KOPT-K1 (cell line): ENCODE data around the gene KPNA2.
A peak's percentile ranks its signal among the peaks of the same experiment; 100 is the strongest.
"Not testable (repeated sequence)": the region's sequence is repeated elsewhere in the genome, so short reads cannot be mapped to it uniquely, and the experiment has no call there.

Source experiments
- H3K27ac ChIP-seq: fragments of 200-600 bp; sonication (generic); 2 replicates; pipeline ENCODE4 v1.5.1; 2016; ENCODE audit warnings: antibody characterized with exemption, mild to moderate bottlenecking, low read depth, low read length; ENCODE audit not compliant: poor library complexity, severe bottlenecking
- H3K36me3 ChIP-seq: fragments of 200-600 bp; sonication (generic); 2 replicates; pipeline ENCODE4 v1.5.1; 2017; ENCODE audit warnings: antibody characterized with exemption, mild to moderate bottlenecking, low read length, moderate library complexity; ENCODE audit not compliant: insufficient read depth
- H3K9me3 ChIP-seq: fragments of 200-600 bp; sonication (generic); 2 replicates; pipeline ENCODE4 v1.5.1; 2017; ENCODE audit warnings: antibody characterized with exemption, low read length, mild to moderate bottlenecking; ENCODE audit not compliant: insufficient read depth, poor library complexity, severe bottlenecking

Gene KPNA2

DNA sequence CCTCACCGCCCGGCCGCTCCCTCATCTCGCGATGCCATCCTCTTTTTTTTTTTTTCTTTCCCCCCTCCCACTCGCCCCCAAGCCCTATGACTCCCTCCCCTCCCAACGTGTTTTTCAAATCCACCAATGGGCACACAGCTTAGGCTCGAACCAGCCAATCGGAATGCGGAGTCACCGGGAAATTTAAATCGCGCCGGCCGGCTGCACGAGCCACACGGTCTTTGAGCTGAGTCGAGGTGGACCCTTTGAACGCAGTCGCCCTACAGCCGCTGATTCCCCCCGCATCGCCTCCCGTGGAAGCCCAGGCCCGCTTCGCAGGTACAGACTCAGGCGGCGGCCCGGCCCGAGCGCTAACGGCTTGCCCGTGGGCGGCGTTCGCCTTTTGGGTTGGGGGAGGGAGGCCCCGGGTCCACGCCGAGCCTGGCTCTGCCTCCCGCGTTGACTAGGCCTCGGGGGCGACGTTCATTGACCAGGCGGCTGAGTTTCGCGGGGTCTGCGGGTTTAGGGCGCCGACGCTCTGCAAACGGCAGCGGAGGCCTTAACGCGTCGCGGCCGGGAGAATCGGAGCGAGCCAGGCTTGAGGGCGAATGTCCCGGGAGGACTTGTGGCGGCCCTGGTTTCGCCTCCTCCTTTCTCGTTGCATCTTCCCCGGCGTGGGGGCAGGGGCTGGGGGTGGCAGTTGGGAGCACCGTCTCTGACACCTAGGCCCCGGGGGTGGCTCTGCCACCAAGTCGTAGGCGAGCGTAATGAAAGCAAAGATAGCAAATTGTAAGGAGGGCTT is at the start of gene KPNA2:
Gene KPNA2, plus strand, starts transcription at position 213 of the 781 bp plus-strand sequence. CDS start 1,398 bp downstream, outside the sequence.
- Histone ChIP-seq H3K9me3 (no peaks in the 10 kb centered on the region), H3K36me3 (peaks cover 45% of the 10 kb centered on the region), H3K27ac (peak within 1 kb of the TSS; percentile 92)

DNA sequence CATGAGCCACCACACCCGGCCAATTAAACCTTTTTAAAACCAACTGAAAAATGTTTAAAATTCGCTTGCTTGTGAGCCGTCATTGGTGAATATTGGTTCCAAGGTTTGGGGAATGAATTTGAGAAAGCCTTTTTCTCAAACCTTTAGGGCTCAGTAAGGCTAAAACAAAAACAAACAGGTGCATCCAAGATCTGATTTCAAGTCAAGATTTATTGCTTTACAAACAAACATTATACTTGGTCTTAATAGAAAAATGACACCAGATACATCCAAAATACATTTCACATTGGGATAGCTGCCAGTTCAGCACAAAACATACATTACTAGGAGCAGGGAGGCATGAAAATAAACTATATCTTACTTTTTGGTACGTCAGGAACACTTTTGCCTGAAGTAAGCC is 44.6 kb upstream of the KPNA2 start:
- Histone ChIP-seq H3K36me3 (no peaks in the 10 kb centered on the region), H3K27ac (no peak overlapping the region)

DNA sequence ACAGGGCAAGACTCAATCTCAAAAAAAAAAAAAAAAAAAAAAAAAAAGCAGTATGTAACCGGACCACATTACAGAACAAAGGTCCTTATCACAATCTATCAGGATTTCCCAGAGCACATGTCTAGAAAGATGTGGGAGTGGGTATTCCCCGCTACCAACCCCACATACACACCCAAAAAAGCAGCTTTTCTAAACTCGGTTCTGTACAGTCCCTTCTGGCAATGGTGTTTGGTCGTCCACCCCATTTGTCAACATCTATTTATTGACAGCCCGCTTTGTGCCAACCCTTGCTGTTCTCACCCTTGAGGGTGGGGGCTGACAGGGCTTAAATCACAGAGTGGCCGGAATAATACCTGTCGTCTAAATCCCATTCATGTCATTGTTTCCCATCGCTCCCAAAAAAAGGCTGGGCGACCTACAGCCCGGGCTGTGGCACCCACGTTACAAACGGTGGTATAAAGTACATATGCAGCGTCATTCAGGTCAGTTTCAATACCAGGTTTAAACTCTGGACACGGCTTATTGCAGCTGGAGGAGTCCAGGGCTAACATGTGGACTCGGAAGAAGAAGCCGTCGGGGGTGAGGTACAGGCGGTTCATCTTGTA is 42.9 kb upstream of the KPNA2 start:
- no peaks in the 10 kb centered on the region for H3K9me3 ChIP-seq
- H3K27ac ChIP-seq: peak overlapping the region; percentile 31
- H3K36me3 ChIP-seq: no peaks in the 10 kb centered on the region

More for the DNA sequence above, 44.6 kb upstream of the KPNA2 start:
- no peaks in the 10 kb centered on the region for H3K9me3 ChIP-seq

GRCh38 chr17:67993153-67993997 is 42.2 kb upstream of the KPNA2 start:
- Histone ChIP-seq H3K27ac (peak overlapping the region; percentile 47), H3K9me3 (no peaks in the 10 kb centered on the region), H3K36me3 (no peaks in the 10 kb centered on the region)

GRCh38 chr17:67993998-67994361 is 41.6 kb upstream of the KPNA2 start:
- Histone ChIP-seq H3K27ac (peak overlapping the region; percentile 47), H3K9me3 (no peaks in the 10 kb centered on the region), H3K36me3 (no peaks in the 10 kb centered on the region)

DNA sequence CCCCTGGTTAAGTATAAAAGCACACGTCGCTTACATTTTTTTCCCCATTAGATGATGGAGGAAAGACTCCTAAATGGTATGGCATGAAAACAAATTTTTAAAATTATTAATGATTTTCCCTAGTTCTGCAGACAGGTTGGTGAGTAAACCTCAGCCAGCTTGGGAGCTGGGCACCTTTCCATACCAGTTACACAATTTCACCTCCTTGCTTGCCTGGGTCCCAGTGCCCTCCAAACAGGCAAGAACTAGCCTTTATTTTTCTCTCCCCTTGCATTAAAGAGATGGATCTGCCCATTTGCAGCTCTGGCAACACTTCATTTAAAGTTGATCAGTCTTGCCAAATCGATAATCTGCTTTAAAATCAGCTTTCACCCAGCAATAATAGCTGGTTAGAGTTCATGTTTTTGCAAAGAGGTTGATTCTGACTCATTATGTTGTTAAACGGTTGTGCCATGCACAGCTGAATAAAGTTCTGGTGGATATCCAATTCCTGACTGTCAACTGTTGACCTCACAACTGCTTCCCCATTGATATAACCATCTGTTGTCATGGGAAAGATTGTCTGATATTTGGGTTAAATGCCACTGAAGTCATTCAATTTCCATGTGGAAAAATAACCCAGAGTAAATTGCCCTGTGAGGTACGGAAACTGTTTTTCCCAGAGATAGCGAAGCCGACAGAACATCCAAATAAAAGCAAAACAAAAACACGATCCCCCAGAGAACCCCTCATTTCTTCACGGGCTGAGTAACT is 40.5 kb upstream of the KPNA2 start:
- Histone ChIP-seq H3K36me3 (no peaks in the 10 kb centered on the region), H3K27ac (no peak overlapping the region), H3K9me3 (no peaks in the 10 kb centered on the region)

DNA sequence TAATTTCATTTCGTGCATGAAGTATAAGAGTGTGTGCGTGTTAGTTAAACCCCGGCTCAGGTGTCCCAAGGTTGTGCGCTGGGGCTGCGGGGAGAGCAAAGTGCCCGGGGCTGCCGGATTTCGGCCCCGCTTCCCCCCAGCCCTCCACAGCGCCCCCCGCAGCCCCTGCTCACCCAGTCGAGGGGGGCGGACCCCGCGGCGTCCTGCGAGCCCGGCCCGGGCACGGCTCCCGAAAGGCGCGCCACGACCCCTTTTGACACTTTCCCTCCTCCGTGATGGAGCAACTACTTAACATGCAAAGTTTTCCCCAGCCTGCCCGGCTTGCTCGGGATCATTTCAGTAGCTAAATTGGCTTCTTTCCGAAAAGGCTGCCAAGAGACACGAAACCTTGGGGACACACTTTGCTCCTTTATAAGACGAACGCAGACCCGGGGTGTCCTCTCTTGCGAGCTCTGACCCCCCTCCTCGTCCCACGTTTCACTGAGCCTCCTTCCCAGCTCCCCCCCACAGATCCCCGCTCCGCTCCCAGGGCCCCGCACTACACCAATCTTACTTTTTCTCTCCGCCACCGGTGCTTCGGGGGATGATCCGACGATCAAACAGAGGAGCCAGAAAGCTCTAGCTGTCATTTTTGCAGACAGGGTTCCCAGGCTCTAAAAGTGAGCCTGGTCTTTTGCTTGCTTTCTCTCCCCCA is 39.8 kb upstream of the KPNA2 start:
- no peak overlapping the region for H3K27ac ChIP-seq
- H3K36me3 ChIP-seq: no peaks in the 10 kb centered on the region
- no peaks in the 10 kb centered on the region for H3K9me3 ChIP-seq

DNA sequence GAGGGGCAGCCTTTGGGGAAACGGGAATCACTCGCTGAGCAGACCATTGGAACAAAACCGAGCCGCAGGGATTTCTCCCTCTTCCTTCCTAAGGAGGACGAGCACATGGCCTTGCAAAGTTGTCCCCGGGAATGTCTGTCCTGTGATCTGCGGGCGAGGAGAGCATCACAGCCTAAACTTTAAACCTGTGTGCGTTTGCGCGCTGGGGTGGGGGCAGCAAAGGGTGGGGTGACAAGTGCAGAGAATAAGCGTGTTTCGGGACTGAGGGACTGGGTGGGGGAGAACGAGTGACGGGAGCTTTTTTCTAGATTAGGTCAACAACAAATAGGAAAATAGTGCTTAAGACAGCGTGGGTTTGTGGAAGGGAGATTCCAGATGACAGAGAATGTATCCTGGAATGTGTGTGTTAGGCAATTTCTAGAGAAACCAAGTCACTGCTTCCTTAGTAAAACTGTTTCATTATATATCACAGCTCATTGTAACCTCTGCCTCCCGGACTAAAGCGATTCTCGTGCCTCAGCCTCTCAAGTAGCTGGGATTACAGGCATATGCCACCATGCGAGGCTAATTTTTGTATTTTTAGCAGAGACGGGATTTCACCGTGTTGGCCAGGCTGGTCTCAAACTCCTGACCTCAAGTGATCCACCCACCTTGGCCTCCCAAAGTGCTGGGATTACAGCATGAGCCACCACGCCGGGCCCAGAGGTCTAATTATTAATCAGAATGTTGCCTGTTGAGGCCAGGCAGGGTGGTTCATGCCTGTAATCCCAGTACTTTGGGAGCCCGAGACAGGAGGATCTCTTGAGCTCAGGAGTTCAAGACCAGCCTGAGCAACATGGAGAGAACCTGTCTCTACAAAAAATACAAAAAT is 39.0 kb upstream of the KPNA2 start, which contains the start of gene C17orf58:
Gene C17orf58, minus strand, starts transcription at position 169 of the 871 bp plus-strand sequence. CDS start 271 bp downstream, outside the sequence.
- not testable (repeated sequence) for H3K36me3 ChIP-seq, H3K9me3 ChIP-seq, H3K27ac ChIP-seq

- no peaks in the 10 kb centered on the region for H3K36me3 ChIP-seq
- H3K9me3 ChIP-seq: no peaks in the 10 kb centered on the region
- no peak overlapping the region for H3K27ac ChIP-seq
Observed at GRCh38 chr17:67998466-67998865, 37.1 kb upstream of the KPNA2 start.

- Histone ChIP-seq H3K36me3 (no peaks in the 10 kb centered on the region), H3K9me3 (no peaks in the 10 kb centered on the region), H3K27ac (no peak overlapping the region)
Observed at GRCh38 chr17:67999291-67999911, 36.1 kb upstream of the KPNA2 start.

DNA sequence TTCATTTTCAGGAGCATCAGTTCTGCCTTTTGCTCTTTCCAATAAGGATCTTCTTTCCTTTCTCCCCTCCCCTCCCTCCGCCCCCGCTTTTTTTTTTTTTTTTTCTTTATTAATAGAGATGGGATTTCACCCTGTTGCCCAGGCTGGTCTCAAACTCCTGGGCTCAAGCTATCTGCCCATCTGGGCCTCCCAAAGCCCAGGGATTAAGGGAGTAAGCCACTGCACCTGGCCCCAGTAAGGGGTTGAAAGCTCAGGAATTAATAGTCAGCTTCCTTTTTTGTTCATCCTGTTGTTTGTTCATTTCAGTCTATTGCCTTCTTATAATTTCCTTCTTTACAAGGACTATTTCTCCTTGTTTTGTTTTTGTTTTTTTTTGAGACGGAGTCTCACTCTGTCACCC is 31.3 kb upstream of the KPNA2 start:
- Histone ChIP-seq H3K36me3 (no peaks in the 10 kb centered on the region), H3K27ac (no peak overlapping the region)

DNA sequence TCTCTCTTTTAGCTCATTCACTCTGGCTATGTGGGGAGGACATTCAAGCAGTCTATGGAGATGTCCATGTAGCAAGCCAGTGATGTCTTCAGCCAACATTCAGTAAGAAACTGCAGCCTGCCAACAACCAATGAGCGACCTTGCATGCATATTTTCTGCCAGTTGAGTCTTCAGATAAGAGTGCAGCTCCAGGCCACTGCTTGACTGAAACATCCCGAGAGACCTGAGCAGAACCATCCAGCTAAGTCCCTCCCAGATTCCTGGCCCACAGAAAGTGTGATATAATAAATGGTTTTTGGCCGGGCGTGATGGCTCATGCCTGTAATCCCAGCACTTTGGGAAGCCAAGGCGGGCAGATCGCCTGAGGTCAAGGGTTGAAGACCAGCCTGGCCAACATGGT is 28.7 kb upstream of the KPNA2 start:
- H3K36me3 ChIP-seq: no peaks in the 10 kb centered on the region
- no peak overlapping the region for H3K27ac ChIP-seq
- no peaks in the 10 kb centered on the region for H3K9me3 ChIP-seq

More for the DNA sequence above, 31.3 kb upstream of the KPNA2 start:
- no peaks in the 10 kb centered on the region for H3K9me3 ChIP-seq

DNA sequence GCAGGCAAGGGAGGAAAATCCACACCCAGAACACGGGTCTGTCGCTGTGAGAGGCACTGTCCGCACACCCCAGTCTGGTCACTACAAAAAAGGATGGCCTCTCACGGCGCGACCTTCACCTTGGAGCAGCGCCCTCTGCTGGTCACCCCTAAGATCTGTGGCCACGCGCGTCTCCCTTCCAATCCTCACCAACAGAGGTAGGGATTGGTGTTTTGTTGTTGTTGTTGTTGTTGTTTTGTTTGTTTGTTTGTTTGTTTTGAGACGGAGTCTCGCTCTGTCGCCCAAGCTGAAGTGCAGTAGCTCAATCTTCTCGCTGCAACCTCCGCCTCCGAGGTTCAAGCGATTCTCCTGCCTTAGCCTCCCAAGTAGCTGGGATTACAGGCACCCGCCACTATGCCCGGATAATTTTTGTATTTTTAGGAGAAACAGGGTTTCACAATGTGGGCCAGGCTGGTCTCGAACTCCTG is 24.3 kb upstream of the KPNA2 start:
- Histone ChIP-seq H3K9me3 (no peaks in the 10 kb centered on the region), H3K36me3 (no peaks in the 10 kb centered on the region), H3K27ac (no peak overlapping the region)
